Mesodermal cell (in vitro differentiated cells): ENCODE results near the gene TNPO3. TPM values are rescaled to one million over a fixed set of nuclear protein-coding genes. Genes with fewer than 3 reads are reported as not detected.

Experiments
- H3K27ac ChIP-seq: 2 replicates; pipeline ENCODE4 v1.7.0; 2013; ENCODE audit warnings: mild to moderate bottlenecking, low read depth, low read length, moderate library complexity; ENCODE audit not compliant: severe bottlenecking
- H3K36me3 ChIP-seq: 2 replicates; pipeline ENCODE4 v1.7.1; 2013; ENCODE audit warnings: mild to moderate bottlenecking, low read length, moderate library complexity; ENCODE audit not compliant: control insufficient read depth, insufficient read depth
- H3K4me1 ChIP-seq: one replicate; pipeline ENCODE4 v1.7.1; 2013; ENCODE audit warnings: mild to moderate bottlenecking, low read length; ENCODE audit not compliant: insufficient read depth, control insufficient read depth, poor library complexity, severe bottlenecking
- H3K4me3 ChIP-seq: 2 replicates; pipeline ENCODE4 v1.7.0; 2013; ENCODE audit warnings: low read length, control low read depth, mild to moderate bottlenecking; ENCODE audit not compliant: insufficient read depth, poor library complexity, severe bottlenecking; ENCODE audit errors: extremely low read depth
- H3K9me3 ChIP-seq: 2 replicates; pipeline ENCODE4 v1.7.1; 2013; ENCODE audit warnings: mild to moderate bottlenecking, low read length, moderate library complexity; ENCODE audit not compliant: control insufficient read depth
- WGBS, 2 experiments: methylation state at CpG; one replicate each; pipeline ENCODE4 v1.1.5; 2013; ENCODE audit warnings: missing lambda C conversion rate in 2 of 2; ENCODE audit not compliant: insufficient coverage in 2 of 2; 5-methylcytosine and 5-hydroxymethylcytosine counted together
- polyA plus RNA-seq, 2 experiments: library from polyadenylated mRNA; stranded (reverse); fragments of 50-300 nt; gene quantifications; one replicate each; pipeline ENCODE4 v1.2.3, GENCODE V29; 2013

The TNPO3 gene
- 49.6 TPM for polyA plus RNA-seq (2013, experiment 1 of 2)
- polyA plus RNA-seq (2013, experiment 2 of 2) = 47.6 TPM

GRCh38 chr7:129054438-129055293 lies at the start of gene TNPO3:
TSS of gene TNPO3 (minus strand) at chr7:129055111. CDS start at chr7:129054770, 341 bp downstream.
- no peaks in the 10 kb centered on the region for H3K9me3 ChIP-seq
- peak within 1 kb of the TSS; percentile 98 for H3K27ac ChIP-seq
- WGBS, 2 experiments = 0% methylated on average over 52 to 54 of the region's 59 CpGs
- H3K4me1 ChIP-seq = no peaks in the 10 kb centered on the region
- peaks cover 13% of the 10 kb centered on the region for H3K36me3 ChIP-seq
- peak within 1 kb of the TSS; percentile 96 for H3K4me3 ChIP-seq

- no peak overlapping the region for H3K4me3 ChIP-seq
- H3K4me1 ChIP-seq = no peaks in the 10 kb centered on the region
- no peaks in the 10 kb centered on the region for H3K36me3 ChIP-seq
- WGBS, 2 experiments = 83 to 92% methylated on average over 2 to 3 of the region's 4 CpGs
- H3K9me3 ChIP-seq = no peaks in the 10 kb centered on the region
- H3K27ac ChIP-seq = no peak overlapping the region
These were observed 48.8 kb upstream of the TNPO3 start for GRCh38 chr7:129103561-129104324.

- no peak overlapping the region for H3K4me3 ChIP-seq
- no peak overlapping the region for H3K27ac ChIP-seq
- no peaks in the 10 kb centered on the region for H3K4me1 ChIP-seq
- 100% methylated on average over 4 of the region's 6 CpGs for WGBS, 2 experiments
- no peaks in the 10 kb centered on the region for H3K36me3 ChIP-seq
- H3K9me3 ChIP-seq = no peaks in the 10 kb centered on the region
These were observed 46.8 kb upstream of the TNPO3 start for GRCh38 chr7:129101746-129102145.

- H3K27ac ChIP-seq = no peak overlapping the region
- no peaks in the 10 kb centered on the region for H3K36me3 ChIP-seq
- no peaks in the 10 kb centered on the region for H3K9me3 ChIP-seq
- no peaks in the 10 kb centered on the region for H3K4me1 ChIP-seq
- H3K4me3 ChIP-seq = no peak overlapping the region
- WGBS, 2 experiments = no CpG with 5 or more reads among the region's 2 CpGs
These were observed 45.9 kb upstream of the TNPO3 start for GRCh38 chr7:129100827-129101166.

GRCh38 chr7:129098409-129099084 lies 43.6 kb upstream of the TNPO3 start:
- H3K36me3 ChIP-seq = no peaks in the 10 kb centered on the region
- no peaks in the 10 kb centered on the region for H3K9me3 ChIP-seq
- no peak overlapping the region for H3K27ac ChIP-seq
- 79 to 82% methylated on average over 6 to 7 of the region's 8 CpGs for WGBS, 2 experiments
- H3K4me3 ChIP-seq = no peak overlapping the region
- no peaks in the 10 kb centered on the region for H3K4me1 ChIP-seq

GRCh38 chr7:129095258-129095657 lies 40.3 kb upstream of the TNPO3 start:
- H3K9me3 ChIP-seq = no peaks in the 10 kb centered on the region
- 89 to 90% methylated on average over 2 to 5 of the region's 6 CpGs for WGBS, 2 experiments
- H3K4me1 ChIP-seq = no peaks in the 10 kb centered on the region

GRCh38 chr7:129094501-129094900 lies 39.6 kb upstream of the TNPO3 start:
- WGBS, 2 experiments = 92 to 93% methylated on average over 2 to 4 of the region's 5 CpGs
- Histone ChIP-seq H3K36me3 (no peaks in the 10 kb centered on the region), H3K4me3 (no peak overlapping the region), H3K27ac (no peak overlapping the region), H3K9me3 (no peaks in the 10 kb centered on the region), H3K4me1 (no peaks in the 10 kb centered on the region)

More at GRCh38 chr7:129095258-129095657, 40.3 kb upstream of the TNPO3 start:
- Histone ChIP-seq H3K4me3 (no peak overlapping the region), H3K36me3 (no peaks in the 10 kb centered on the region), H3K27ac (no peak overlapping the region)

- no peaks in the 10 kb centered on the region for H3K4me1 ChIP-seq
- no peak overlapping the region for H3K4me3 ChIP-seq
- no peak overlapping the region for H3K27ac ChIP-seq
- no peaks in the 10 kb centered on the region for H3K9me3 ChIP-seq
- no peaks in the 10 kb centered on the region for H3K36me3 ChIP-seq
- WGBS, 2 experiments = 91% methylated on average over 1 of the region's 1 CpG; no CpG with 5 or more reads in 1 of the 2 experiments
These were observed 39.1 kb upstream of the TNPO3 start for GRCh38 chr7:129093867-129094456.

GRCh38 chr7:129091484-129092002 lies 36.6 kb upstream of the TNPO3 start:
- no peaks in the 10 kb centered on the region for H3K36me3 ChIP-seq
- no peak overlapping the region for H3K27ac ChIP-seq
- no peaks in the 10 kb centered on the region for H3K9me3 ChIP-seq
- H3K4me1 ChIP-seq = no peaks in the 10 kb centered on the region
- H3K4me3 ChIP-seq = no peak overlapping the region
- 0 to 9% methylated on average over 7 to 8 of the region's 11 CpGs for WGBS, 2 experiments

- H3K27ac ChIP-seq = no peak overlapping the region
- no peaks in the 10 kb centered on the region for H3K36me3 ChIP-seq
- no peaks in the 10 kb centered on the region for H3K4me1 ChIP-seq
- H3K4me3 ChIP-seq = no peak overlapping the region
- WGBS, 2 experiments = 64 to 65% methylated on average over 5 of the region's 5 CpGs
- H3K9me3 ChIP-seq = no peaks in the 10 kb centered on the region
These were observed 35.5 kb upstream of the TNPO3 start for GRCh38 chr7:129090300-129090907.
